Inflammatory macrophage treated with lipopolysaccharide for 4 hours (primary cell): ENCODE data around the gene SLFN14.
A peak's percentile ranks its signal among the peaks of the same experiment; 100 is the strongest.
"Not testable (repeated sequence)": the region's sequence is repeated elsewhere in the genome, so short reads cannot be mapped to it uniquely, and the experiment has no call there.

Experiments
- DNase-seq: peaks from one replicate; pipeline ENCODE4 v3.0.0-alpha.2; 2020

Gene SLFN14

GRCh38 chr17:35560703-35561102, at the start of gene SLFN14:
TSS of gene SLFN14 (minus strand) at chr17:35560819. CDS start at chr17:35558062, 2,757 bp downstream.
- peak; percentile 13 for DNase-seq

GRCh38 chr17:35609831-35610230, 49.2 kb upstream of the SLFN14 start:
- no peak for DNase-seq

GRCh38 chr17:35607239-35607847, 46.7 kb upstream of the SLFN14 start:
- no peak for DNase-seq

- no peak for DNase-seq
Observed at GRCh38 chr17:35605678-35606077, 45.1 kb upstream of the SLFN14 start.

GRCh38 chr17:35603674-35604073, 43.1 kb upstream of the SLFN14 start:
- DNase-seq, result no peak

- DNase-seq, result no peak
Observed at GRCh38 chr17:35597604-35598003, 37.0 kb upstream of the SLFN14 start.

- no peak for DNase-seq
Observed at GRCh38 chr17:35596530-35597233, 36.1 kb upstream of the SLFN14 start.

- DNase-seq, result no peak
Observed at GRCh38 chr17:35596072-35596471, 35.5 kb upstream of the SLFN14 start.

- DNase-seq, result no peak
Observed at GRCh38 chr17:35588196-35588920, 27.7 kb upstream of the SLFN14 start.

GRCh38 chr17:35587074-35587961, 26.7 kb upstream of the SLFN14 start, which contains the start of gene AP2B1:
TSS of gene AP2B1 (plus strand) at chr17:35587322. CDS start at chr17:35594031, 6,709 bp downstream.
- DNase-seq, result peak; percentile 92

GRCh38 chr17:35586569-35587073, 26.0 kb upstream of the SLFN14 start:
- no peak for DNase-seq

- peak; percentile 65 for DNase-seq
Observed at GRCh38 chr17:35584061-35584460, 23.4 kb upstream of the SLFN14 start.

- DNase-seq, result no peak
Observed at GRCh38 chr17:35578929-35579432, 18.4 kb upstream of the SLFN14 start.

GRCh38 chr17:35578197-35578928, 17.7 kb upstream of the SLFN14 start, which contains the start of gene PEX12:
TSS of gene PEX12 (minus strand) at chr17:35578571. CDS start at chr17:35578021, 550 bp downstream.
- peak; percentile 78 for DNase-seq

GRCh38 chr17:35577830-35578196, 17.2 kb upstream of the SLFN14 start:
- peak; percentile 17 for DNase-seq

GRCh38 chr17:35575759-35576158, 15.1 kb upstream of the SLFN14 start:
- no peak for DNase-seq

- no peak for DNase-seq
Observed at GRCh38 chr17:35569405-35569804, 8.8 kb upstream of the SLFN14 start.

- DNase-seq, result peak; percentile 74
Observed at GRCh38 chr17:35568561-35568960, 7.9 kb upstream of the SLFN14 start.

GRCh38 chr17:35566968-35567367, 6.3 kb upstream of the SLFN14 start:
- no peak for DNase-seq

GRCh38 chr17:35563181-35563580, 2.6 kb upstream of the SLFN14 start:
- DNase-seq, result not testable (repeated sequence)

- no peak for DNase-seq
Observed at GRCh38 chr17:35559495-35560210, 966 bp downstream of the SLFN14 start.
